GM19240 (cell line): ENCODE results near the gene CALML6.
"Not testable (repeated sequence)": the region's sequence is repeated elsewhere in the genome, so short reads cannot be mapped to it uniquely, and the experiment has no call there.

ENCODE experiments used
- DNase-seq: peaks from one replicate; pipeline ENCODE4 v3.0.0; 2011; ENCODE audit warnings: low spot score; ENCODE audit not compliant: insufficient read length

The CALML6 gene

GRCh38 chr1:1925437-1926345 lies 10.6 kb downstream of the CALML6 start:
- no peak for DNase-seq

- no peak for DNase-seq
Measured at GRCh38 chr1:1926346-1926811, 11.3 kb downstream of the CALML6 start.

- no peak for DNase-seq
Measured at GRCh38 chr1:1926886-1927660, 12.0 kb downstream of the CALML6 start.

GRCh38 chr1:1927751-1928150 lies 12.7 kb downstream of the CALML6 start:
- no peak for DNase-seq

- DNase-seq: no peak
Measured at GRCh38 chr1:1928231-1929101, 13.4 kb downstream of the CALML6 start.

- no peak for DNase-seq
Measured at GRCh38 chr1:1929102-1929638, 14.1 kb downstream of the CALML6 start.

- no peak for DNase-seq
Measured at GRCh38 chr1:1929639-1930545, 14.8 kb downstream of the CALML6 start.

- not testable (repeated sequence) for DNase-seq
Measured at GRCh38 chr1:1934848-1935247, 19.8 kb downstream of the CALML6 start.

- no peak for DNase-seq
Measured at GRCh38 chr1:1937061-1937460, 22.0 kb downstream of the CALML6 start.

GRCh38 chr1:1937549-1938275 lies 22.7 kb downstream of the CALML6 start:
- DNase-seq: no peak

GRCh38 chr1:1938276-1938573 lies 23.2 kb downstream of the CALML6 start:
- DNase-seq: no peak

GRCh38 chr1:1938613-1939295 lies 23.7 kb downstream of the CALML6 start:
- no peak for DNase-seq

GRCh38 chr1:1939296-1940122 lies 24.4 kb downstream of the CALML6 start:
- DNase-seq: no peak

- no peak for DNase-seq
Measured at GRCh38 chr1:1940123-1940425, 25.0 kb downstream of the CALML6 start.

- no peak for DNase-seq
Measured at GRCh38 chr1:1941211-1941841, 26.3 kb downstream of the CALML6 start.

- DNase-seq: no peak
Measured at GRCh38 chr1:1941868-1942752, 27.1 kb downstream of the CALML6 start.
